ENCODE data around the gene ZNF385D. TPM values are rescaled to one million over a fixed set of nuclear protein-coding genes. Genes with fewer than 3 reads are reported as not detected.

The ZNF385D gene
- polyA plus RNA-seq, 1 donor (not counting 4 experiments of a cell fraction or from before 2014, with no cell fraction given): 0.46 TPM

DNA sequence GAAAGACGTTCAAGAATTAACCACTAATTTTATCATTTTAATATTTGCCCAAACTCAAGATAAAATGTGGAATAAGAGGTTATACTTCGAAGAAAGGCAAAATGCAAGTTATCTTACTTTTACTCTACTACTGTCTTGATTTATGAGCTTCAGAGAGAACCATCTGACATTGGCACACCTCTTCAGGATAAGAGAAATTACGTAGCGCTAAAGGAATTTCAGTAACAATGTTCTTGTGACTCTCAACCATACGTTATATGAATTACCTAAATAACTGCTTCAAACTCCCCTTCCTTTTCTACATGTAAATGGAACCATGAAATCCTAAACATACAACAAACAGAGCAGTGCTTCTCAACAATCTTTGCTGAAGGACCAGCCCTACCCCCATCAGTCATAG, 96.8 kb downstream of the ZNF385D start:
- no peak for FAIRE-seq
- dilution Hi-C loops (cut with MboI; ENCODE audit: extremely low pct_ligation_motif_present, low sequenced_read_pairs): no loop called here
- H3K27ac ChIP-seq (ENCODE audit: control insufficient read depth, insufficient read depth, low read length): peak overlapping the region; percentile 6

GRCh38 chr3:21649519-21649918, 101.5 kb downstream of the ZNF385D start:
- Histone ChIP-seq H3K27me3 (ENCODE audit: control insufficient read depth, extremely low read depth, insufficient read depth, low read length) (no peaks in the 10 kb centered on the region), H3K9ac (ENCODE audit: control insufficient read depth, extremely low read depth, insufficient read depth, low read length) (no peak overlapping the region), H3K27ac (ENCODE audit: control insufficient read depth, insufficient read depth, low read length) (no peak overlapping the region), H3K4me2 (ENCODE audit: control insufficient read depth, extremely low read depth, insufficient read depth, low read depth, low read length) (no peak overlapping the region), H3K36me3 (ENCODE audit: control insufficient read depth in 2 of 2, extremely low read depth in 1 of 2, insufficient read depth in 2 of 2, low read length in 2 of 2) (no peaks in the 10 kb centered on the region), H3K4me1 (ENCODE audit: control insufficient read depth, extremely low read depth, insufficient read depth, low read length) (peaks cover under 1% of the 10 kb centered on the region), H4K20me1 (ENCODE audit: control insufficient read depth, extremely low read depth, insufficient read depth, low read length) (no peaks in the 10 kb centered on the region), H2AFZ (ENCODE audit: control insufficient read depth, low read length) (no peak overlapping the region), H3K79me2 (ENCODE audit: control insufficient read depth, insufficient read depth, low read length) (no peaks in the 10 kb centered on the region), H3K4me3 (ENCODE audit: control insufficient read depth in 2 of 3, extremely low read depth in 1 of 3, insufficient read depth in 2 of 3, low read depth in 1 of 3, low read length in 3 of 3) (no peak overlapping the region), H3K9me3 (ENCODE audit: control insufficient read depth, low read depth, low read length) (no peaks in the 10 kb centered on the region), H3K9me1 (ENCODE audit: control insufficient read depth, extremely low read depth, insufficient read depth, low read length) (no peaks in the 10 kb centered on the region)
- DNase-seq (ENCODE audit: low read depth, low spot score) (no peak), FAIRE-seq (no peak)
- dilution Hi-C loops (cut with MboI; ENCODE audit: extremely low pct_ligation_motif_present, low sequenced_read_pairs): no loop called here
- no peak for TF ChIP-seq CTCF (optimal IDR thresholded peaks at IDR 0.05 in 1 of 3, IDR thresholded peaks at IDR 0.05 in 1 of 3, conservative IDR thresholded peaks at IDR 0.05 in 1 of 3; ENCODE audit: extremely low read depth in 1 of 3, insufficient read depth in 2 of 3, low read length in 3 of 3)
- no peak for TF ChIP-seq EZH2 (IDR thresholded peaks at IDR 0.05; ENCODE audit: low read length)

More for the DNA sequence above, 96.8 kb downstream of the ZNF385D start:
- H2AFZ ChIP-seq (ENCODE audit: control insufficient read depth, low read length): no peak overlapping the region
- H3K36me3 ChIP-seq (ENCODE audit: control insufficient read depth in 2 of 2, extremely low read depth in 1 of 2, insufficient read depth in 2 of 2, low read length in 2 of 2): no peaks in the 10 kb centered on the region
- no peaks in the 10 kb centered on the region for H3K9me1 ChIP-seq (ENCODE audit: control insufficient read depth, extremely low read depth, insufficient read depth, low read length)
- no peak for TF ChIP-seq EZH2 (IDR thresholded peaks at IDR 0.05; ENCODE audit: low read length)
- TF ChIP-seq CTCF (optimal IDR thresholded peaks at IDR 0.05 in 1 of 3, IDR thresholded peaks at IDR 0.05 in 1 of 3, conservative IDR thresholded peaks at IDR 0.05 in 1 of 3; ENCODE audit: extremely low read depth in 1 of 3, insufficient read depth in 2 of 3, low read length in 3 of 3): no peak
- H3K9me3 ChIP-seq (ENCODE audit: control insufficient read depth, low read depth, low read length): no peaks in the 10 kb centered on the region
- H3K4me1 ChIP-seq (ENCODE audit: control insufficient read depth, extremely low read depth, insufficient read depth, low read length): peaks cover 6% of the 10 kb centered on the region
- peak overlapping the region; percentile 6 for H3K4me2 ChIP-seq (ENCODE audit: control insufficient read depth, extremely low read depth, insufficient read depth, low read depth, low read length)
- H3K9ac ChIP-seq (ENCODE audit: control insufficient read depth, extremely low read depth, insufficient read depth, low read length): no peak overlapping the region
- no peaks in the 10 kb centered on the region for H3K27me3 ChIP-seq (ENCODE audit: control insufficient read depth, extremely low read depth, insufficient read depth, low read length)
- no peak overlapping the region for H3K4me3 ChIP-seq (ENCODE audit: control insufficient read depth in 2 of 3, extremely low read depth in 1 of 3, insufficient read depth in 2 of 3, low read depth in 1 of 3, low read length in 3 of 3)
- DNase-seq (ENCODE audit: low read depth, low spot score): no peak
- H4K20me1 ChIP-seq (ENCODE audit: control insufficient read depth, extremely low read depth, insufficient read depth, low read length): no peaks in the 10 kb centered on the region
- H3K79me2 ChIP-seq (ENCODE audit: control insufficient read depth, insufficient read depth, low read length): no peaks in the 10 kb centered on the region

Measured in keratinocyte (primary cell).